HG02943 (cell line): ENCODE results near the gene SDK1.
"Not testable (repeated sequence)": the region's sequence is repeated elsewhere in the genome, so short reads cannot be mapped to it uniquely, and the experiment has no call there.

ENCODE experiments used
- ATAC-seq: cut with Tn5 transposase; IDR thresholded peaks from one replicate; pipeline ENCODE4 v1.9.1; 2021; ENCODE audit warnings: mild to moderate bottlenecking, low read depth, moderate library complexity; ENCODE audit not compliant: unreplicated experiment

Gene SDK1

DNA sequence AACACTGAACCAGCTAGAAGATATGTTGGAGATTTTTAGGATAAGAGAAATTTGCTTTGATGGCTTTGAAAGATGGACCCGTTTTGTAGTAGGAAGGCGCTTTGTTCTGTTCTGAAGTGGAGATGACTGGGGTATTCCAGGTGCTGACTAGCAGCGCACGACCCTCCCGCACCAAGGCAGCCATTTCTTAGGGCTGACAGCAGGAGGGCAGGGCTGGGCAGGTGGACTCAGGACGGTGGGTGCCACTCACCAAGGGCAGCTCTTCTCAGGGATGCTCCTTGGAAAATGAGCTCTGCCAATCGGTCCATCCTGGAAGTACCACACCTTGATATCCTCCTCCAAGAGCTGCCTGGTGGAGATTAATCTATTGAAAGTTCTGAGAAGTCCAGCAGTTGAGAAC lies 917.4 kb downstream of the SDK1 start:
- ATAC-seq: no peak

DNA sequence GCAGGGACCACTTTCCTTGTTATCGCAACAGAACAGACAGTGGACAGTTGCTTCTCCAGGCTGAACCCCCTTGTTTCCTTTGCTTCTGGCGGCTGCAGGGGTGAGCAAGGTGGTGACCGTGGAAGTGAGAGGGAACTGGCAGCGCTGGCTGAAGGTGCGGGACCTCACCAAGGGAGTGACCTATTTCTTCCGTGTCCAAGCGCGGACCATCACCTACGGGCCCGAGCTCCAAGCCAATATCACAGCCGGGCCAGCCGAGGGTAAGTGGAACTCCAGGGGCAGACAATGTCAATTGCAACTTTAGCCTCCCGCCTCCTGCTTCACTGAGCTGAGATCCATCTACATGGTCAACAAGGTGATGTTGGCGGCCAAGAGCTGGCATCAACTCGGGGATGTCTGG lies 919.0 kb downstream of the SDK1 start:
- ATAC-seq: no peak

DNA sequence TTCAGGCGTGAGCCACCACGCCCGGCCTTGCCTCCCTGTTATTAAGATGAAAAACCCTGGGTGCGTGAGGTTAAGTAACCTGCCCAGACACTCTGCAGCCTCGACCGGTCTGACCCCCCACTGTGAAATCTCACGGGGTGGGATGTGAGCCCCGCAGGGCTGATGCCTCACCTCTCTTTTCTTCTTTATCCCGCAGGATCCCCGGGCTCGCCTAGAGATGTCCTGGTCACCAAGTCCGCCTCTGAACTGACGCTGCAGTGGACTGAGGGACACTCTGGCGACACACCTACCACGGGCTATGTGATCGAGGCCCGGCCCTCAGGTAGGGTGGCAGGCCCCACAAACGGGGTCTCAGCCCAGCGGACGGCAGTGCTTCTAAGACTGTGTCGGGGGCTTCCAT lies 920.0 kb downstream of the SDK1 start:
- no peak for ATAC-seq

DNA sequence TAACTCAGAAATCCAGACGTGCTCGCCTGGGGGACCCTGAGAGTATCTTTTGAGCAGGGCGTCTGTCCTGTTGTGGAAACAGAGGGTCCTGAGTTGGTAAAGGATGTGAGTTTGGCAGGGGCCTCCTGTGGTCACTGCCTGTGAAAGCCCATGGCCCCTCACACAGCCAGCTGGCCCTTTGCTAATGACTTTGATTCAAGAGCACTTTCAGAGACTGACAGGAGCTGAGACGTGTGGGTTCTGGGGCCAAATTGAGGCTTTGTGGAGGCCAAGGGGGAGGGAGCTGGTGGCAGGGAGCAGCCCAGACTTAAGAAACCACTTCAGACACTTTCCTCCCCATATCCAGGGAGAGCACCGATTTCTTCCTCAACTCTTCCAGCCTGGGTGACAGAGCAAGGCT lies 921.6 kb downstream of the SDK1 start:
- ATAC-seq: no peak

DNA sequence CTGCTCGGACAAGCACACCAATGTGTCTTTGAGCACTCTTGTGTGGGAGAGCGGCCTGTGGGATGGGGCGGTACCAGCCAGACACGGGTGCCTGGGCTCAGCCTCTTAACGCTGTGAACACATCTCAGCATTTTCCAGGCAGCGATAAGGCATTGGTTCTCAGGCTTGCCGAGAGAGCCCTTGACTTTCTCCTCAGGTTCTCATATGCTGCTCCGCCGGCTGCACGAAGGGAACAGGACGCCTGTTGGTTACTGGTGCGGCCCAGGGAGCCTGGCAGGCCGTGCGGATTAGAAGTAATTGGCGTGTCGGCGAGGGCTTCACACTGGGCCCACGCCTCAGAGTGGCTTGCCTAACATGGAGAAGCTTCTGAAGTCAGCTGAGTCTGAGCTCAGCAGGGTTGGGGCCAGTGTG lies 924.3 kb downstream of the SDK1 start:
- no peak for ATAC-seq

DNA sequence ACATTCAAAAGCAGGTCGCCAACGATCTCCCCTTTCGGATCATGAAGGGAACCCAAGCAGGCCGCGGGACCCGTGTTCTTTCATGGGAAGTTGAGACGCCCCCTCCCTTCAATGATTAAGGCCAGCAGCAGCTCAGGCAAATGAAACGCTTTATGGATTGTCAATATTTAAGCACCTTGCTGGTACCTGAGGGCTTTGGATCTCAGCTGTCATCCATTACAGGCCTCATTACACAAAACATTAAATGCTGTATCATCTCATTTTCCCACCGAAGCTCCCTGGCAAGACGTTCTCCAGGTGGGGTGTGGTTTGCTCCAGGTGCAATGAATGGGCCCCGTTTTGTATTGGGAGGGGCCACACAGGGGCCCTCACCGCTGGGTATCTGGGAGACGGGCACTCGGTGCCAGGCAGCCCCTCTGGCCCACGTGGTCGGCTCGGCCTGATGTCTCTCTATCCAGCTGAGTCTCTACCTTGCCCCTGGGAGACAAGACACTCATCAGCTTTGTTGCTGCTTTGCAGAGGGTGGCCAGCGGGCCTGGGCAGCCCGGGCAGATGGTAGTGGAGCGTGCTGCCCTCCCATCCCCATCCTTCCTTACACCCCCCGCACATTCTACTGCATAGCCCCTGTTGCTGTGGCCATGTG lies 925.0 kb downstream of the SDK1 start:
- no peak for ATAC-seq

DNA sequence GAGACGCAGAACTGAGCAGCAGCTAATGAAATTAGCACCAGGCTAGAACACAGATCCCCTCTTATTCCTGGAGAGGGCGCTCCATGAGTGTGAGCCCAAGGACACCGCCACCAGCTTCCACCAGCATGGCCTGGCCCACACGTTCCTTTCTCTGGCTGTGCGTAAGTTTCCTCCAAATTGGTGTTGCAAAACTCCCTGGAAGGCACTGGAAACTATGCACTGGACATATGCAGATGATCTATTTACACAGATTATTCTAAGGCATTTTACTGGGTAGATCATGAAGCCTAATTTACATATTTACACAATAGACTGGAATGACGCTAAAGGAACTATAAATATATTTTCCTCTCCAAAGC lies 925.5 kb downstream of the SDK1 start:
- no peak for ATAC-seq

DNA sequence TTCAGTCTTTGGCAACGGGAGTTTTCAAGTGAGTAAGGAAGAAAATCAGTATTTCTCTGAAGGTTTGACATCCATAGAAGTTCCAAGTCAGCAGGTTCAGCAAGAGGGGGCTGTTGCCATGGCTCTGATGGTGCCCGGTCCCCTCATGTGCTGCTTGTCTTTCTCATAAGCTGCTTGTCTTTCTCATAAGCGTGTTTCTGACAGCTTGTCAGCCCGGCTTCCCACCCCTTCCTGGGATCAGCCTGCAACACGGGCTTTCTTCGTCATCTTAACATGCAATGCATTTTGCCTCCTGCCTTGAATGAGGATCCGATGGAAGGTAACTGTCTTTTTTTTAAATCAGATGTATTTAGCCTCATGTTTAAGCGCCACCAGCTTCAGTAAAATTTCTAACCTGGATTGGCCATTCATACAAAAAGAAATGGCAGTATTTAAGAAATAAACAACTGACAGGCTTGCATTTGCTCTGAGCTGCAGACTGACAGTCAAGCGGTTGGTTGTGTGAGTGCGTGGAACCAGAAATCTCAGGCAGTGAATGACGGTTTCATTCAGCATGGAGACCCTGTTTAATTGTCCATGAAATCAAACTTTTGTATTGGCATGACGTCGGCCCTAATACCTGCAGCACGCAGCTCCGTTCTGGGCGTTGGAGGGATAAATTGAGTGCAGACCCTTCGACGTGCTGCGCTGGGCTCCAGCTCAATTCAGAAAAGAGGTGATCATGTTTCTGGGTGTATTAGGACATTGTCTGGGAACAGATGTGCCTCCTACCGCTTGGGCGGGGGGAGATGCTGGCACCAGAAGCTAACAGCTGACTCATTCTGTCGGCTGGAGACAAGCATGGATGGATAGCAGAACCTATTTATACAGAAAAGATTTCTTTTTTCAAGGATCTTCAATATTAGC lies 926.3 kb downstream of the SDK1 start:
- ATAC-seq: no peak

DNA sequence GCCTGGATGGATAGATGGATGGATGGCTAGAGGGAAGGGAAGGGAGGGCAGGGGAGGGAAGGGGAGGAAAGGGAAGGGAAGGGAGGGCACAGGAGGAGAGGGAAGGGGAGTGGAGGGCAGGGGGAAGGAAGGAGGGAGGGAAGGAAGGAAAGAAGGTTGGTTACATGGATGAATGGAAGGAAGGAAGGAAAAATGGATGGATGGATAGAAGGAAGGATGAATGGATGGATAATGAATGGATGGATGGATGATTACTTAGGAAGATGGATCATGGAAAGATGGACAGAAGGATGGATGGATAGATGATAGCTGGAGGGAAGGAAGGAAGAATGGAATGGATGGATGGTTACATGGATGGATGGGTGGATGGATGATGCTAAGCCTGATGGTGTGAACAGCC lies 929.3 kb downstream of the SDK1 start:
- no peak for ATAC-seq

DNA sequence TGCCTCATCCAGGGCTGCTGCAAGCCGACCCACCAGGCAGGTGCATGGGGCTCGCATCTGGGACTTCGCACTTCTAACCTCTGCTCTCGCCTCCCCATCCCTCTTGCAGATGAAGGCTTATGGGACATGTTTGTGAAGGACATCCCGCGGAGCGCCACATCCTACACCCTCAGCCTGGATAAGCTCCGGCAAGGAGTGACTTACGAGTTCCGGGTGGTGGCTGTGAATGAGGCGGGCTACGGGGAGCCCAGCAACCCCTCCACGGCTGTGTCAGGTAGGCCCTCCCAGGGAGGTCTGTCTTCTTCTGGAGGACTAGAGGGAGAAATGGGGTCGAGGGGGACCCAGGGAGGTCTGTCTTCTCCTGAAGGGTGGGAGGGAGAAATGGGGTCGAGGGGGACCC lies 932.1 kb downstream of the SDK1 start:
- no peak for ATAC-seq

DNA sequence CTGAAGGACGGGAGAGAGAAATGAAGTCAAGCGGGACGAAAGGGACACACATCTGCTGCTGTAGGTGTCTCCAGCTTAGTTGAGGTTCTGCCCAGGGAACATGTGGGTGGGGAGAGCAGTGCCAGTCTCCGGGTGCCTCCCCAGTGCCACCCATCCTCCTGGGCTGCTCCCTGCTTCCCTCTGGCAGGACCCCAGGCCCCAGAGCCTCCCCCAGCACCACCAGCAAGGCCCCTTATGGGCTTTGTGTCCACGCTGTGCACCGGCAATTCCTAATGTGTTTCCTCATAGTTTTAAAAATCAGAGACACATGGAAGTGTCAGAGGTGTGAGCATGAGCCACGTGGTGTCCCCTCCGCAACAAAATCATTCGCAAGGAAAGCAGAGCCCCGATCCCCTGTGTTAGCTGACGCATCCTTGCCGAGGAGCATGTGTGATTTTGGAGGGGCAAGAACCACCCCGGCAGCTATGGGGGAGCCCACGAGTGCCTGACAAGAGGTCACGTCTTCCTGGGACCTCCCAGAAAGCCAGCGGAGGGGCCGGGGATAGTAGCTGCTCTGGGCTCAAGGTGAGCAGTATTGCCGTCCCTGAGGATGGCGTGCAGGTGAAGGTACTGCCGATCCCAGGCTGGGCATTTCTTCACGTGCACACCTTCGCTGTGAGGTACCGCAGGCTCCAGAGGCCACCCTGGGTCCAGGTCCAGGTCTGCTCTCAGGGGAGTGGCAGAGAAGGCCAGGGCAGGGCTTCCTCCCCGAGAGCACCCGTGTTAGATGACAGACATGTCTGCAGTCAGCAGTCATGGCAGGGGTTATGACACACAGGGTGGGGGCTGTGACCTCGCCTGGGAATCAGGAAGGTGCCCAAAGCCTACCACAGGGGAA lies 932.8 kb downstream of the SDK1 start:
- ATAC-seq: no peak

DNA sequence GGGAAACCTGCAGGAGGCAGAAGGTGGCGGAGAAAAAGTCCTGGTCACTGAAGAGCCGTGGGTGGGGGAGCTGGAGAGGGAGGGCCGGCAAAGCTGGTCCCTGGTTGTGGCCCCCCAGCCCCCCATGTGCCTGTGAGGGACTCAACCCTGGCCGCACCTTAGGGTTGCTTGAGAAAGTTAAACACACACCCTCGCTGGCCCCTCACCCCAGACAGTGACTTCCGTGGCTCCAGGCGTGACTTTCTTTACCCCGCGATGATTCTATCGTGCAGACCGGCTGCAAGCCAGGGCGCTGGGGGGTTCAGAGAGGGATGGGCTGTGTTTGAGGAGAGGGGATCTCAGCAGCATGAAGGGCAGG lies 933.4 kb downstream of the SDK1 start:
- no peak for ATAC-seq

DNA sequence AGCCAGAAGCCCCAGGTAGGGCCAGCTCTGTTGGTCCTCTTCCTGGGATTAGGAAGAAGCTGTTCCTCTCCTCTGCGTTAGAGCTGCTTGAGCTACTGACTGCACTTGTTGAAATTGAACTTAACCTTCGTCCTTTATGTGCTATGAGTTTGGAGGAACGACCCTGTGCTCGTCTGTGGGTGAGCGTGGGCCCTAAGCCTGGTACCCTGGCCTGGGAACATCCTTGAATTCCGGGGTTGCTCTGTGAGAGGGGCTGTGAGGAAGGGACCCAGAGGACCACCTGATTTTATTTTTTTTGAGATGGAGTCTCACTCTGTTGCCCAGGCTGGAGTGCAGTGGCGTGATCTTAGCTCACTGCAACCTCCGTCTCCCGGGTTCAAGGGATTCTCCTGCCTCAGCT lies 933.8 kb downstream of the SDK1 start:
- no peak for ATAC-seq

DNA sequence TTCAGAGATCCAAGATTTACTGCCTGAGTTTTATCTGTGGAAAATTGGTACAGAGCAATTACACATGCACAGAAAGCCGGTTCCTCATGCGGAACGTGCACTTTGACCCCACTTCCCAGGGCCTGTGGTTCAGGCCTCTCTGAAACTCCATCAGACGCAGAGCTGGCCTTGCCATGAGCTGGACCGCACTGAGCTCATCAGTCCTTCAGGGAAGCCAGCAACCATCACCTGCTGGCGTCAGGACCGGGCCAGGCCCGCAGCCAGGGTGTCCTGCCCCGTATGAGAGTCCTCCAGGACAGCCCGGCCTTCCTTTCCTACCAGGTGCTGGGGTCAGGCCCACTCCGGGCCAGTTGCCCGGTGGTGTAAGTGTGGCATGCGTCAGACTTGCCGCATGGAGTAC lies 934.5 kb downstream of the SDK1 start:
- no peak for ATAC-seq

DNA sequence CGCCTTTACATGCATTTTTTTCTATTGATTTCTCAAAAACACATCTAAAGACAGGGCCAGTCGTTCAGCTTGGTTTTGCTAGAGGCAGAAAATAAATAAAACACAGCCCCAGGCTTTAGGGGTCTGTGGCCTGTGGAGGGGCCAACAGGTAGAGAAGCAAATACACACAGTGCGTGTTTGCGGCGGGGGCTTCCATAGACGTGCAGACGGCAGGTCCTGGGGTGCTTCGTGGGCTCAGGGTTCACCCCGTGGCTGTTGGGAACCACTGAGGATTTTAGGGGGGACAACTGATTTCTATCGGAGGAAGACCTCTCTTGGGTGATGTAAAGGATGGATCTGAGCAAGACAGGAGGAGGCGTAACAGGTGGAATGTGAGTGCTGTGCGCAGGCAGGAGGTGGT lies 935.3 kb downstream of the SDK1 start:
- no peak for ATAC-seq

DNA sequence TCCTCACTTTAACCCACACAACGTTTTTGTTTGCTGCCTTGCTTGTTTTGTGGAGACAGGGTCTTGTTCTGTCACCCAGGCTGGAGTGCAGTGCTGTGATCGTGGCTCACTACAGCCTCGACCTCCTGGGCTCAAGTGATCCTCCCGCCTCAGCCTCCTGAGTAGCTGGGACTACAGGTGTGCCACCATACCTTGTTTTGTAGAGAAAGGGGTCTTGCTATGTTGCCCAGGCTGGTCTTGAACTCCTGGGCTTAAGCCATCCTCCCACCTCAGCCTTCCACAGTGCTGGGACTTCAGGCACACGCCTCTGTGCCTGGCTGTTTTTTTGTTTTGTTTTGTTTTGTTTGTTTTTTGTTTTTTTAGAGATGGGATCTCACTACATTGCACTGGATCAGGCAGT lies 935.8 kb downstream of the SDK1 start:
- ATAC-seq: not testable (repeated sequence)

DNA sequence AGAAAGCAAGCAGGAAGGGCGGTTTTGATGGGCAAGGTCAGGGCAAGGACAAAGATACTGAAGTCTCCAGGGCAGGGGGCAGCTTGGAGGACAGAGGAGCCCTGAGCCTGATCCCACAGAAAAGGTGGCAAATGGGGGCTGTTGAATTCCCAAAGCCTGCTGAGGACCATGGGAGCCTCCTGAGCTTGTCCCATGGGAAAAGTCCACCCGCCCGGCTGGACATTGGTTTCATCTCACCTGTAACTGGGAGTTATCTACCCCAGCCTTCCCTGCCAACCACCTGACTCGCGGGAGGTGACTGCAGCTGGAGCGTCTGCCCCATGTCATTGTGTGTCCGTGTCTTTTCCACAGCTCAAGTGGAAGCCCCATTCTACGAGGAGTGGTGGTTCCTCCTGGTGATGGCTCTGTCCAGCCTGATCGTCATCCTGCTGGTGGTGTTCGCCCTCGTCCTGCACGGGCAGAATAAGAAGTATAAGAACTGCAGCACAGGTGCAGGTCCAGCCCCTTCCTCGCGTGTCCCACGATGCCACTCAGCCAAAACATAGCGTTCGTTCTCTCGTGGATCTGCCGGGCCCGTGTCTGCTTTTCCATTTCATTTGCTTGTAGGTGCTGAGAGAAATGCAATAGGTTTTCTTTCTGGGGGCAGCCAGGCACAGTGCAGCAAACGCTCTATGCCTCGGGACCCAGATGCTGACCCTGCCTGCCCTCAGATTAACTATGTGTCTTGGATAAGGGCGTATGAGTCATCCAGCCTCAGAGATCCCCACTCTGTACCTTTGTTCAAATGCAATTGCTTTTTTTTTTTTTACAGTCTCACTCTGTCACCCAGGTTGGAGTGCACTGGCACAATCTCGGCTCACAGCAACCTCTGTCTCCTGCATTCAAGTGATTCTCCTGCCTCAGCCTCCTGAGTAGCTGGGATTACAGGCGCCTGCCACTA lies 936.5 kb downstream of the SDK1 start:
- ATAC-seq: no peak

DNA sequence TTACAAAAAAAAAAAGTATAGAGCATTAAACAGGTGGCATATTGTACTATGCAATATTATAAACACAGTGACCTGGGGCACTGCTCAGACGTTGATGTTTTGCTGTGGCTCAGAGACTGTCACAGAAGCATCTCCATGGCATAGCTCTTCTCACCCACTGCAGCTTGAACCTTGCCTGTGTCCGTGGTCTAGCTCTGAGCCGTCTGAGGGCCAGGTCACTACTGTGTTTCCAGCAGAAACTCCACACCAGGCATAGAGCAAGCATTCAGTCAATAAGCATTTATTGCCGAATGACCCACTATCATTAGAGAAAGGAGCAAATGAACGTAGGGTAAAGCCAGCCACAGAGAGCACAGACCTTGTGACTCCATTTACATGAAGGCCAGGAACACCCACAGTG lies 937.8 kb downstream of the SDK1 start:
- ATAC-seq: no peak

DNA sequence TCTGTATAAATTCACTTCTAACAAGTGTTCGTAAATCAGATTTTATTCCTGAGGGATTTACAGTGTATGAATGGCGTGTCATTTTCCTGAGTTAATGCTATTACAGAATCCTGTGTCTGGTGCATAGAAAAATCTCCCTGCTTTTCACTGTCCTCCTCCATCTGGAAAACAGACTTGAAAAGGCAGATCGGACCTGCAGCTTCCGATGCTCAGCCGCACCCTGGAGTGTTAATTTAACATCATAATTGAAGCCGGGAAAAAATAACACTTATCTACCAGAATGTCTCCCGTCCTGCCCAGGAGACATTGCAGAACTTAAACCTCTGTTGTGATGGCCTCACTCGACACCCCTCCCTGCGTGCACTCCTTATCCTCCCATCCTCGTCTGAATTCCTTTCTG lies 939.0 kb downstream of the SDK1 start:
- no peak for ATAC-seq
